Breast epithelium (tissue), 4 donors: Measurements from ENCODE around the gene MRPS24. TPM values are rescaled to one million over a fixed set of nuclear protein-coding genes. Genes with fewer than 3 reads are reported as not detected.

Experiments used
- DNase-seq, 2 donors: peaks; one replicate each; pipeline ENCODE4 v3.0.0-alpha.2; 2019; ENCODE audit warnings: low spot score in 2 of 2
- H3K27ac ChIP-seq, 2 donors: fragments of 200-600 bp; sonication (generic) in 1 of 2; one replicate each; pipeline ENCODE4 v1.5.1; 2016 to 2019; ENCODE audit warnings: mild to moderate bottlenecking in 1 of 2
- H3K27me3 ChIP-seq, 2 donors: fragments of 200-600 bp; sonication (generic) in 1 of 2; one replicate each; pipeline versions ENCODE4 v1.5.1 to v1.6.0; 2017 to 2019; ENCODE audit warnings: control low read depth in 1 of 2, mild to moderate bottlenecking in 1 of 2
- H3K36me3 ChIP-seq: fragments of 200-600 bp; one replicate; pipeline ENCODE4 v1.5.1; 2019
- H3K4me1 ChIP-seq, 2 donors: fragments of 200-600 bp; sonication (generic); one replicate each; pipeline ENCODE4 v1.5.1; 2016 to 2019; ENCODE audit warnings: control low read depth in 1 of 2
- H3K4me3 ChIP-seq, 3 donors: fragments of 200-600 bp; sonication (generic); 1 replicate in 2 of 3; 2 replicates in 1 of 3; pipeline ENCODE4 v1.5.1; 2016 to 2019; ENCODE audit warnings: mild to moderate bottlenecking in 3 of 3, moderate library complexity in 2 of 3
- H3K9me3 ChIP-seq, 2 donors: fragments of 200-600 bp; sonication (generic) in 1 of 2; one replicate each; pipeline ENCODE4 v1.5.1; 2016 to 2019; ENCODE audit warnings: control low read depth in 1 of 2
- POLR2A ChIP-seq: fragments of 450-650 bp; IDR thresholded peaks from one replicate; pipeline ENCODE4 v1.6.1; 2016; ENCODE audit warnings: antibody characterized with exemption, mild to moderate bottlenecking, moderate library complexity
- POLR2AphosphoS5 ChIP-seq, 3 donors: sonication (generic); formaldehyde crosslinking; IDR thresholded peaks; one replicate each; pipeline ENCODE4 v1.6.1; 2017; ENCODE audit warnings: antibody characterized with exemption in 3 of 3
- intact Hi-C: fragments of 100-400 bp; cut with DNase I; formaldehyde crosslinking; loops from one replicate; pipeline ENCODE4 v1.15.1; 2023; ENCODE audit warnings: low total_unique reads
- total RNA-seq, 3 donors: library from RNA; depleted of rRNA; stranded (reverse); fragments of >200 nt; gene quantifications; one replicate each; pipeline ENCODE4 v1.1.0, GENCODE V29; 2016
- TF ChIP-seq, protein P1 (sequence below), 3 donors: fragments of 450-650 bp; IDR thresholded peaks; one replicate each; pipeline ENCODE4 v1.5.1; 2016 to 2017; ENCODE audit warnings: antibody characterized with exemption in 3 of 3, mild to moderate bottlenecking in 3 of 3, moderate library complexity in 3 of 3

Gene MRPS24
- total RNA-seq, 3 donors from 2014 or later, result 75.4 to 86.1 (median 81.0) TPM

DNA sequence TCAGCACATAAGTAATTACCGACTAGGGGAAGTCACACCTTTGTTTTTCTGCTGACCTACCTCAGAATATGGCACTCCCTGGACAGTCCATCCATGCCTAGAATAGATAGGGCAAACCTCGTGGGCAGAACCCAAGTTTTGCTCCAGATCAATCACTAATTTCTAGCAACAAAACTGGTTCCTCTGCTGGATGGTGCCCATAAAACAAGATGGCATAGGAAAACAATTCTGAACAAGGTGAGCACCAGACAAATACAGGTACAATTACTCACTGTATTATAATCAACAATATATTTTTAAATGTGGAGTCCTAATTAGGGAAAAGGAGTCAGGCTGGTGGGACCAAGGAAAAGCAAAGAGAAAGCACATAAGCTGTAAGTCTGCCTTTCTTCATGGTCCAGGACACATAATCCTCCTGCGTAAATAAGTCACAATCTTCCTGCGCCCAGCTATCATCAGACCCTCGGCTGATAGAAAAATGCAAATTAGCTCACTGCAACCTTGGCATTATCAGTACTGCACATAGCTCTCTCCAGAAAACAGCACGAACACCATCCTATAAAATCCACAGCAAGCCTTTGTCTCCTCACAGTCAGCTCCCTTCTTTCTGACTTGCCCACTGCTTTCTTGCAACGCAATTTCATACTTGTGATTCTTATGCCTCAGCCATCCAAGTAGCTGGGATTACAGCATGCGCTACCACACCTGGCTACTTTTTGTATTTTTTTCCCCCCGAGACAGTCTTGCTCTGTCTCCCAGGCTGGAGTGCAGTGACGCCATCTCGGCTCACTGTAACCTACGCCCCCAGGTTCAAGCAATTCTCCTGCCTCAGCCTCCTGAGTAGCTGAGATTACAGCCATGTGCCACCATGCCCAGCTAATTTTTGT, 22.0 kb upstream of the MRPS24 start:
- no peaks in the 10 kb centered on the region for H3K4me1 ChIP-seq
- TF ChIP-seq POLR2A (no peak), POLR2AphosphoS5 (IDR thresholded peaks at IDR 0.05) (no peak)
- TF ChIP-seq, protein P1, sequence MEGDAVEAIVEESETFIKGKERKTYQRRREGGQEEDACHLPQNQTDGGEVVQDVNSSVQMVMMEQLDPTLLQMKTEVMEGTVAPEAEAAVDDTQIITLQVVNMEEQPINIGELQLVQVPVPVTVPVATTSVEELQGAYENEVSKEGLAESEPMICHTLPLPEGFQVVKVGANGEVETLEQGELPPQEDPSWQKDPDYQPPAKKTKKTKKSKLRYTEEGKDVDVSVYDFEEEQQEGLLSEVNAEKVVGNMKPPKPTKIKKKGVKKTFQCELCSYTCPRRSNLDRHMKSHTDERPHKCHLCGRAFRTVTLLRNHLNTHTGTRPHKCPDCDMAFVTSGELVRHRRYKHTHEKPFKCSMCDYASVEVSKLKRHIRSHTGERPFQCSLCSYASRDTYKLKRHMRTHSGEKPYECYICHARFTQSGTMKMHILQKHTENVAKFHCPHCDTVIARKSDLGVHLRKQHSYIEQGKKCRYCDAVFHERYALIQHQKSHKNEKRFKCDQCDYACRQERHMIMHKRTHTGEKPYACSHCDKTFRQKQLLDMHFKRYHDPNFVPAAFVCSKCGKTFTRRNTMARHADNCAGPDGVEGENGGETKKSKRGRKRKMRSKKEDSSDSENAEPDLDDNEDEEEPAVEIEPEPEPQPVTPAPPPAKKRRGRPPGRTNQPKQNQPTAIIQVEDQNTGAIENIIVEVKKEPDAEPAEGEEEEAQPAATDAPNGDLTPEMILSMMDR (IDR thresholded peaks at IDR 0.05), result no peak
- intact Hi-C loops, result no loop called here
- H3K36me3 ChIP-seq, result no peaks in the 10 kb centered on the region
- no peaks in the 10 kb centered on the region for H3K27me3 ChIP-seq
- H3K9me3 ChIP-seq, result no peaks in the 10 kb centered on the region
- H3K27ac ChIP-seq, result no peak overlapping the region
- no peak overlapping the region for H3K4me3 ChIP-seq
- no peak for DNase-seq

DNA sequence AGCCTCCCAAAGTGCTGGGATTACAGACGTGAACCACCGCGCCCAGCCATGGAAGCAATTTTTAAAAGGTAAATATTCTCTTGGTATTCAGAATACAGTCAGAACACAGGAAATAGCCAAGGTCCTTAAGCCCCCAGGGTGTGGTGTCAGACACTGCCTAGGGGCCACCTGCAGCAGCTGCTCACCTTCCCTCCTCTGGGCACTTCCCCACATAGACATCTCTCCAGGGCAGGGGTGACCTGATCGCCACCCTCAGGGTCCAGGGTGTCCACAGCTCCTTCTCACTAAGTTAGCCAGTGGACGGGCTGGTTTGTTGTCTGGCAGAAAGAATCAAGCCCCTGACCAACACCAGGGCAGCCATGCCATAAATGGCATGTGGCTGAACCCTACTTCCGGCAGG, 21.2 kb upstream of the MRPS24 start:
- no peak overlapping the region for H3K27ac ChIP-seq
- H3K9me3 ChIP-seq, result no peaks in the 10 kb centered on the region
- TF ChIP-seq, protein P1 (IDR thresholded peaks at IDR 0.05), result no peak
- TF ChIP-seq POLR2A (no peak), POLR2AphosphoS5 (IDR thresholded peaks at IDR 0.05) (no peak)
- H3K36me3 ChIP-seq, result no peaks in the 10 kb centered on the region
- intact Hi-C loops, result no loop called here
- DNase-seq, result no peak
- no peaks in the 10 kb centered on the region for H3K4me1 ChIP-seq
- H3K4me3 ChIP-seq, result no peak overlapping the region
- no peaks in the 10 kb centered on the region for H3K27me3 ChIP-seq

DNA sequence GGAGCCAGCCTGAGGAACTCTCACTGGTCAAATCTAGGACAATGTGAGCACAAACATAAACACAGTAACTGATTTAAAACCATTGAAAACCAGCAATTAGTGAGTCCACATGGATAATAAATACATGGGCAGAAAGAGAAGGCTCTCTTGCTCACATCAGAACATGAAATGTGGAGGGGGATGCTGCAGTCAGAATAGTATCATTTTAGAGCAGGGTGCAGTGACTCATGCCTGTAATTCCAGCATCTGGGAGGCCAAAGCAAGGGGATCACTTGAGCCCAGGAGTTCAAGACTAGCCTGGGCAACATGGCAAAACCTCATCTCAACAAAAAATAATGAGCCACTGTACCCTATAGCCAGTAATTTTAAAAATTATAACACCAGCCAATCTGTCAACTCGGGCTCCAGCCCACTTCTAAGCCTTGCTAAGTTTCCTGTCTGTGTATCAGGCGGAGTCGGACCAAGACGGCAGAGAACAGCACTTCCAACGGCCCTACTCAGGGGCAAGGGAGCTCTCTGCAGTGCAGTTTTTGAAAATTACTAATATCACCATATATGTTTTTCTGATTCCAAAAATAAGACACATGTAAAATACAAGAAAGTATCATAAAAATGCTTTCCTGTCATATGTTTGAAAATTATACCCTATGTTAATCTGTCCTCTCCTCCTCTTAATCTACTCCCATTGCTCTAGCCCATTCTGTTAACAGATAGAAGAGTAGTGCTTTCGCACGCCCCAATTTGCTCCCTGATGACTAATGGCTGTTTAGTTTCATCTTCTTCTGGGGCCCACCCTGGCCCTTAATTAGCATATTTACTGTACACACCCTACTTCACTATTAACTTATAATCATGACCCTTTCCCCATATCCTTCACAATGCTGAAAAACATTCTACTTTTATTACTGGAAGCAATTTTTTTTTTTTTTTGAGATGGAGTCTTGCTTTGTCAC, 20.0 kb upstream of the MRPS24 start:
- no peaks in the 10 kb centered on the region for H3K4me1 ChIP-seq
- H3K27me3 ChIP-seq, result no peaks in the 10 kb centered on the region
- TF ChIP-seq, protein P1 (IDR thresholded peaks at IDR 0.05), result no peak
- TF ChIP-seq POLR2A, result no peak
- no peak for TF ChIP-seq POLR2AphosphoS5 (IDR thresholded peaks at IDR 0.05)
- DNase-seq, result no peak
- no peaks in the 10 kb centered on the region for H3K36me3 ChIP-seq
- H3K9me3 ChIP-seq, result no peaks in the 10 kb centered on the region
- no peak overlapping the region for H3K27ac ChIP-seq
- intact Hi-C loops, result no loop called here
- no peak overlapping the region for H3K4me3 ChIP-seq

DNA sequence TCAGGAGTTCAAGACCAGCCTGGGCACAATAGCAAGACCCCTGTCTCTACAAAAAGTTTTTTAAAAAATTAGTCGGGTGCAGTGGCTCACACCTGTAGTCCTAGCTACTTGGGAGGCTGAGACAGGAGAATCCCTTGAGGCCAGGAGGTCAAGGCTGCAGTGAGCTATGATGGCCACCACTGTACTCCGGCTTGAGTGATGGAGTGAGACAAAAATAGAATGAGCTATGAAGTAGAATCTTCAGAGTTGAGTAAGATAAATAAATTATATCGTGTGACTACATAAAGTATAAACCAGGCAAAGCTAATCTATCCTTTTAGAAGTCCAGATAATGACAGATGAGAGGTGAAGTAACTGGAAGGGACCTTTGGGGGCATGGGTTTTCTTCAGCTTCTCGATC, 15.3 kb upstream of the MRPS24 start:
- no peaks in the 10 kb centered on the region for H3K4me1 ChIP-seq
- no peaks in the 10 kb centered on the region for H3K36me3 ChIP-seq
- intact Hi-C loops, result no loop called here
- DNase-seq, result no peak
- H3K27me3 ChIP-seq, result no peaks in the 10 kb centered on the region
- no peak for TF ChIP-seq POLR2A
- H3K9me3 ChIP-seq, result no peaks in the 10 kb centered on the region
- H3K27ac ChIP-seq, result no peak overlapping the region
- no peak overlapping the region for H3K4me3 ChIP-seq

DNA sequence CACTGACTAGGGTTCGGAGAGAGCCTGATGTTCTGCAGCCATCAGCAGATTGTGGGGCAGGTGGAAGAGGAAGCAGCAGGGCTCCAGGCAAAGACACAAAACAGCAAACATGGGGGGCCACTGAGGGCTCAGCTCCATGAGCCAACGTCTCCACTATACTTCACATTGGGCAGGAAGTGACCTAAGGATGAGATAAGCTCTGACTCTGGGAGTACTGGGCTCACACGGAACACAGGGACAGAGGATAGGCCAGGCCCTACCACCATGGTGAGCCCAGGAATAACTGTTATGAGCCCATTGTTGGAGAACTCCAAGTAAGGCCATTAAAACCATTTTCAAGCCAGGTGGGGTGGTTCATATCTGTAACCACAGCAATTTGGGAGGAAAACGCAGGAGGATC, 14.9 kb upstream of the MRPS24 start:
- Histone ChIP-seq H3K36me3 (no peaks in the 10 kb centered on the region), H3K27ac (no peak overlapping the region), H3K27me3 (no peaks in the 10 kb centered on the region), H3K4me1 (no peaks in the 10 kb centered on the region), H3K4me3 (no peak overlapping the region), H3K9me3 (no peaks in the 10 kb centered on the region)
- no peak for DNase-seq
- TF ChIP-seq, protein P1 (IDR thresholded peaks at IDR 0.05), result no peak
- no peak for TF ChIP-seq POLR2A
- no peak for TF ChIP-seq POLR2AphosphoS5 (IDR thresholded peaks at IDR 0.05)
- intact Hi-C loops, result no loop called here
